ENCODE measurements around the gene ADAP2.
"Not testable (repeated sequence)": the region's sequence is repeated elsewhere in the genome, so short reads cannot be mapped to it uniquely, and the experiment has no call there.

The ADAP2 gene

GRCh38 chr17:30929861-30930260 is 8.1 kb downstream of the ADAP2 start:
- DNase-seq (ENCODE audit: low spot score): not testable (repeated sequence)

DNA sequence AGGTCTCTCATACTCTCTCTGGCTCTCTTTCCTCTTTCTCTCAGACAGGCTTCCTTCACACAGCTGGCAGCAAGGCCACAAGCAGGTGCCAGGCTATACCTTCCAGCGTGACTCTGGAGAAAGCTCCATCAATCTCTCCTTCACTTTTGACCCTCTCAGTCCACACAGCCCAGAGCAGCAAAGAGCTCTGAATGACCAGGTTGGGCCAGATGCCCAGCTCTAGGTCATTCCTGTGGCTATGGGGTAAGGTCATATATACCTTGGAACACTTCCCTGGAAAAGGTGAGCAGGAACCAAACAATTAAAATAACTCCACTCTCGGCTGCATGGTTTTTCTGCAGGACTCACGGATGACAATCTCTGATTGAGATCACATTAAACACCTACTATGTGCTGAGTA is 8.8 kb downstream of the ADAP2 start:
- DNase-seq (ENCODE audit: low spot score): no peak

DNA sequence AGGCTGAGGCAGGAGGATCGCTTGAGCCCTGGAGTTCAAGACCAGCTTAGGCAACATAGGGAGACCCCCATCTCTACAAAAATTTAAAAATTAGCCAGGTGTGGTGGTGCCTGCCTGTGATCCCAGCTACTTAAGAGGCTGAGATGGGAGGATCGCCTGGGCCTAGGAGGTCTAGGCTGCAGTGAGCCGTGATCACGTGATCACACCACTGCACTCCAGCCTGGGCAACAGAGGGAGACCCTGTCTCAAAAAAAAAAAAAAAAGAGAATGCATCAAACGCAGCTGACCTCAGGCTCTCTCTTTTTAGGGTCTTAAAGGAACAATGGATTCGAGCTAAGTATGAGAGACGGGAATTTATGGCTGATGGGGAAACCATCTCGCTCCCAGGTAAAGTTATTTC is 9.8 kb downstream of the ADAP2 start:
- DNase-seq (ENCODE audit: low spot score): not testable (repeated sequence)

GRCh38 chr17:30933966-30934365 is 12.2 kb downstream of the ADAP2 start:
- no peak for DNase-seq (ENCODE audit: low spot score)

GRCh38 chr17:30939051-30939689 is 17.4 kb downstream of the ADAP2 start:
- DNase-seq (ENCODE audit: low spot score): no peak

- DNase-seq (ENCODE audit: low spot score): no peak
Observed at GRCh38 chr17:30942308-30943079, 20.7 kb downstream of the ADAP2 start.

DNA sequence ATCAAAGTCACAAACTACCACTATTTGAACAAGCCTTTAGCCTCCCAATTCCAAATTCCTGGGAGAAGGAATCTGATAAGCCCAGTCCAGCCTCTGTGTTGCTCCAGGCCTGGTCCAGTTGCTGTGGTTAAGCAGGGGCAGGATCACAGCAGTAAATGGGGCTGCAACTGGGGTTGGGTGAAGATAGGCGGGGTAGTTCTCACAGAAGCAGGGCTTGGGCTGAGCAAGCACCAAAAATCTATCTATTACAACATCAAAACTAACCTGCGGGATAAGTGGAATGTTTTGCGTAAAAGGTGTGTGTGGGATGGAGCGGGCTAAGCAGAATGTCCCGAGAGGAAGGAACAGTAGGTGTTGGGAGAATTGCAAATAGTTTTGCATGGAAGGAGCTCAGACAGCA is 26.1 kb downstream of the ADAP2 start:
- peak; percentile 4 for DNase-seq (ENCODE audit: low spot score)

- no peak for DNase-seq (ENCODE audit: low spot score)
Observed at GRCh38 chr17:30950189-30950588, 28.4 kb downstream of the ADAP2 start.

- no peak for DNase-seq (ENCODE audit: low spot score)
Observed at GRCh38 chr17:30950669-30951399, 29.1 kb downstream of the ADAP2 start.

GRCh38 chr17:30952638-30953393 is 31.1 kb downstream of the ADAP2 start:
- peak; percentile 3 for DNase-seq (ENCODE audit: low spot score)

- peak; percentile 3 for DNase-seq (ENCODE audit: low spot score)
Observed at GRCh38 chr17:30954046-30954830, 32.5 kb downstream of the ADAP2 start.

GRCh38 chr17:30956764-30957374 is 35.1 kb downstream of the ADAP2 start:
- peak; percentile 31 for DNase-seq (ENCODE audit: low spot score)

- no peak for DNase-seq (ENCODE audit: low spot score)
Observed at GRCh38 chr17:30957741-30958140, 36.0 kb downstream of the ADAP2 start.

DNA sequence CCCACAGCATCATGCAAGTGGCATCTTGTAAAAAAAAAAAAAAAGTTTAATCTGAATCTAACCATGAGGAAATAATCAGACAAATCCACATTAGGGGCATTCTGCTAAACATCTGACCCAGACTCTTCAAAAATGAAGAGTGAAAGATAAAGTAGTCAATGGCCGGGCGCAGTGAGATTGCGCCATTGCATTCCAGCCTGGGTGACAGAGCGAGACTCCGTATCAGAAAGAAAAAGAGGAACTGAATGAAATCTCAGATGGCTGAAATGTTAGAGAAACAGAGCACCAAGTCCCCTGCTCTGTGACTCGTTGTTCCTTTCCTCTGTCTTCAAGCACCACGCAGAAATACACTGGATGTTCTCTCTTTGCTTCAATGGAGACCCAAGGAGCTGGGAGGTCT is 36.4 kb downstream of the ADAP2 start:
- no peak for DNase-seq (ENCODE audit: low spot score)

DNA sequence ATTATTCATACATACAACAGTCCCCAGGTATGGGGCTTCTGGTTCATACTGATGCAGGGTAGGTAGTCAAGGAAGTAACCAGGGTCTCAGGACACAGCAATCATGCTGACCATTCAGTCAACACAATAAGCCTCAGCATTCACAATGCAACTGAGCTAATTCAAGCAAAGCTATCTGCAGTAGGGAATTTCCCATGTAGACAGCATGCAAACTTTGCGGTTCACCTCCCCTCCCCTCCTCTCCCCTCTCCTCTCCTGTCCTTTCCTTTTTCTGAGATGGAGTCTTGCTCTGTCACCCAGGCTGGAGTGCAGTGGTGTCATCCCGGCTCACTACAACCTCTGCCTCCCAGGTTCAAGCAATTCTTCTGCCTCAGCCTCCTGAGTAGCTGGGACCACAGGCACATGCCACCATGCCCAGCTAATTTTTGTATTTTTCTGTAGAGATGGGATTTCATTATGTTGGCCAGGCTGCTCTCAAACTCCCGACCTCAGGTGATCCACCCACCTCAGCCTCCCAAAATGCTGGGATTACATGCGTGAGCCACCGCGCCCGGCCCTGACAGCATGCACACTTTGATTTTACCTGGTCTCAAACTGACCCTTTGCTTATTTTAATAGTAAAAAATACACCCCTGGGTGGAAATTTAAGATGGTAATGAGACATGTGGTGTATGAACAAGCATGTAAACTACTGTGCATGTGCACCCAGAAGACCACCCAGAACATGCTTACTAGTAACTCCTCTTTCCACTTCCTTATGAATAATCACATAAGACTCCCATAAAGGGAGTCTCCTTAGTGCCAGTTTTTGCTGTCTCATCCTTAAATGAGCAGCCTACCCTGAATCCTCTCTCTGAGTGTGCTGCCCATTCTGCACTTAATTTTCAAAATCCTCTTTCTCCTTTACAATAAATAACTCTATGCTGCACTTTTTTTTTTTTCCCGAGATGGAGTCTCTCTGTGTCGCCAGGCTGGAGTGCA is 39.8 kb downstream of the ADAP2 start:
- DNase-seq (ENCODE audit: low spot score): peak; percentile 4

DNA sequence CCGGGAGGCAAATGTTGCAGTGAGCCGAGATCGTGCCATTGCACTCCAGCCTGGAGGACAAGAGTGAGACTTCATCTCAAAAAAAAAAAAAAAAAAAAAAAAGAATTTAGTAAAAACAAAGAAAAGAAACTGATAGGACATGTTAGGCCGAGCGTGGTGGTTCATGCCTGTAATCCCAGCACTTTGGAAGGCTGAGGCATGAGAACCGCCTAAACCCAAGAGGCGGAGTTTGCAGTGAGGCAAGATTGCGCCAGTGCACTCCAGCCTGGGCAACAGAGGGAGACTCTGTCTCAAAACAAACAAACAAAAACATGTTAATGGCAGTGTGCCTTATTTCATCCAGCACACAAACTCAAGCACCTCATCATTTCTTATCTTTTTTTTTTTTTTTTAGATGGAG is 42.6 kb downstream of the ADAP2 start:
- not testable (repeated sequence) for DNase-seq (ENCODE audit: low spot score)

DNA sequence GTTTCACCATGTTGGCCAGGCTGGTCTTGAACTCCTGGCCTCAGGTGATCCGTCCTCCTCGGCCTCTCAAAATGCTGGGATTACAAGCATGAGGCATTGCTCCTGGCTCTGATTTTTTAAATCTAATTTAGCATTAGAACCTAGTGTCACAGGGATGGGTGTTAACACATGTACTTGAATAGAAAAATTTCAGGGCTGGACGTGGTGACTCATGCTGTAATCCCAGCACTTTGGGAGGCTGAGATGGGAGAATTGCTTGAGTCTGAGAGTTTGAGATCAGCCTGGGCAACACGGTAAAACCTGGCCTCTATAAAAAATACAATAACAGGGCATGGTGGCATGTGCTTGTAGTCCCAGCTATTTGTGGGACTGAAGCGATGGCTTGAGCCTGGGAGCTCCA is 43.1 kb downstream of the ADAP2 start:
- DNase-seq (ENCODE audit: low spot score): no peak

DNA sequence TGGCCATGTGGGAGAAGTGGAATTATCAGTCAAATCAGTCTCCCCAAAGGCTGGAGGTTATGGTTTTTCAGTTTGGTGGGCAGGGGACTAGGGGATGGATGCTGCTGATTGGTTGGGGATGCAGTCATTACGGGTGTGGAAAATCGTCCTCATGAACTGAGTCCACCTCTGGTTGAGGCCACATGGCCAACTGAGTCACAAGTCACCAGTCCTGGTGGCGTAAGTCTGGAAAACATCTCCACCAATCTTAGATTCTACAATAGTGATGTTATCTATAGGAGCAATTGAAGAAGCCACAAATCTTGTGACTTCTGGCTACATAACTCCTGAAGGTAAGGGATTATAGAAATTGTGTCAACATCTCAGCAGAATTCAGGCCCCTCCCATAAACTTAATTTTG is 43.9 kb downstream of the ADAP2 start:
- no peak for DNase-seq (ENCODE audit: low spot score)

GRCh38 chr17:30967911-30968310 is 46.2 kb downstream of the ADAP2 start:
- DNase-seq (ENCODE audit: low spot score): not testable (repeated sequence)

Measured in iPS-NIHi11 (cell line).